GM10266 (cell line): ENCODE results near the gene DPP8.

Experiments
- DNase-seq: peaks from one replicate; pipeline ENCODE4 v3.0.0; 2012; ENCODE audit errors: extremely low spot score
- TF ChIP-seq, protein P1 (sequence below): IDR thresholded peaks from 2 replicates; pipeline ENCODE4 v1.5.1; 2012; ENCODE audit warnings: mild to moderate bottlenecking, low read depth; ENCODE audit not compliant: control insufficient read depth, insufficient read depth; ENCODE audit errors: missing control alignments

DPP8 gene

DNA sequence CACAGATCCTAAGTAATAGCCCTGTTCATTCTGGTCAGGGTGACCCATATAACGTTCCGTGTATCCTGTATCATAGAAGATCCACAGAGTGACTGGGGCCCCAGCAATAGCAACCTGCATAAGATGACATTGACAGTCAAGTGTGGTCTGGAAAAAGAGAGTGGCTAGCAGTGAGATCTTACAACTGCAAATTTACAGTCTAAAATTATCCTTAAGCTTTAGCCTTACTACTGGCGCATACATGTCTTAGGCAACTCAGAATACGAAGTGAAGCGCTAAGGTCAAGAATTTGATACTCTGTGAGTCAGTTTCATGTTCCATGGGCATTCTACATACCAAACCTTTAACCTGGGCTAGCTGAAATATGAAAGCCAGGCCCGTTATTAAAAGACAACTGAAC lies 65.5 kb downstream of the DPP8 start:
- DNase-seq, result no peak
- TF ChIP-seq, protein P1, sequence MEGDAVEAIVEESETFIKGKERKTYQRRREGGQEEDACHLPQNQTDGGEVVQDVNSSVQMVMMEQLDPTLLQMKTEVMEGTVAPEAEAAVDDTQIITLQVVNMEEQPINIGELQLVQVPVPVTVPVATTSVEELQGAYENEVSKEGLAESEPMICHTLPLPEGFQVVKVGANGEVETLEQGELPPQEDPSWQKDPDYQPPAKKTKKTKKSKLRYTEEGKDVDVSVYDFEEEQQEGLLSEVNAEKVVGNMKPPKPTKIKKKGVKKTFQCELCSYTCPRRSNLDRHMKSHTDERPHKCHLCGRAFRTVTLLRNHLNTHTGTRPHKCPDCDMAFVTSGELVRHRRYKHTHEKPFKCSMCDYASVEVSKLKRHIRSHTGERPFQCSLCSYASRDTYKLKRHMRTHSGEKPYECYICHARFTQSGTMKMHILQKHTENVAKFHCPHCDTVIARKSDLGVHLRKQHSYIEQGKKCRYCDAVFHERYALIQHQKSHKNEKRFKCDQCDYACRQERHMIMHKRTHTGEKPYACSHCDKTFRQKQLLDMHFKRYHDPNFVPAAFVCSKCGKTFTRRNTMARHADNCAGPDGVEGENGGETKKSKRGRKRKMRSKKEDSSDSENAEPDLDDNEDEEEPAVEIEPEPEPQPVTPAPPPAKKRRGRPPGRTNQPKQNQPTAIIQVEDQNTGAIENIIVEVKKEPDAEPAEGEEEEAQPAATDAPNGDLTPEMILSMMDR, result no peak

DNA sequence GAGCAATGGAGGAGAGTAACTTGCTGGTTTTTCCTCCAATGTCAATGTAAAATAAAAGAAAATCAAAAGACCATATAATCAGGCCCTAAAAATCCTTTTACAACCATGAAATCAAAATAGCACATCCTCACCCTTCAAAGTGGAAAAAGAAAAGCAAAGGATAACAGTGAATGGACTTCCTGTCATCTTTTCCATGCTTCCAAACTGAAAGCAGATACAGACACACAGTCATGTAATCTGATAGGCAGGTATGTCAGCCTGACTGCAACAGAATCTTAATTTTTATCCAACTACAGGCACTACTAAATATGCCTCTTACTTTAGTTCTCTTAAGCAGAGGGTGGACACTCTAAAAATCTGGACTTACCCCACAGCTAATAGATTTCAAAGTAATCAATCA lies 66.9 kb downstream of the DPP8 start:
- no peak for DNase-seq
- TF ChIP-seq, protein P1, result no peak

DNA sequence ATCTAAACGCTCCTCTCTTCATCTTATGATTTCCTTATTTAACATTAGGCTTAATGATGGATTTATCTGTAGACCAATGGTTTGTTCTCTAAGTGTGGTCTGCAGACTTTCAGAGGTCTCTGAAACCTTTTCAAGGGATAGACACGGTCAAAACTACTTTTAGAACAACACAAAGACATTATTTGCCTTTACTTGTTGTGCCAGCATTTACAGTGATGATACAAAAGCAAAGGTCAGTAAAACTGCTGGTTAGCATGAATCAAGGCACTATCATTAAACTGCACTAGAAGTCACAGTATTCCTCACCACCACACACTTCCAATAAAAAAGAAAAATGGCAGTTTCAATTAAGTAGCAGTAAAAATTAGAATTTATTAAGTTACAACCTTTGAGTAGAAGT lies 70.3 kb downstream of the DPP8 start:
- TF ChIP-seq, protein P1, result no peak

DNA sequence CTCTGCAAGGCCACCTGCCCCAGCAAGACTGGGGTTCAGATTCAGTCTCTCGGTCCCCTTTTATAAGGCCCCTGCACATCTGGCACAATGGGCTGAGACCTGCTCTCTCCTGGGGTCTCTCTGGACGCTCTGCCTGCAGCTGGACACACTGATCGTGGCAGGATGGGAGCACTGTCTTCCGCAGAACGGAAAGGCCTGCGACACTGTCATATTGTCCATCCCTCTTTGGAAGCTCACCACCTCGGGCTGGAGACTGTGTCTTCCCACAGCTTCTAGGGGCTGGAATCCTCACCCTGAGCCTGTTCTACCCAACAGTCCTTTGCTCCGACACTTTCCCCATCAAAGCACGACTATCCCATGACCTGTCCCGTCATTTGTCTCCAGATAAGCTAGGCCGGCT lies 83.3 kb downstream of the DPP8 start:
- TF ChIP-seq, protein P1, result no peak
- DNase-seq, result no peak

More for the DNA sequence above, 70.3 kb downstream of the DPP8 start:
- DNase-seq, result no peak

DNA sequence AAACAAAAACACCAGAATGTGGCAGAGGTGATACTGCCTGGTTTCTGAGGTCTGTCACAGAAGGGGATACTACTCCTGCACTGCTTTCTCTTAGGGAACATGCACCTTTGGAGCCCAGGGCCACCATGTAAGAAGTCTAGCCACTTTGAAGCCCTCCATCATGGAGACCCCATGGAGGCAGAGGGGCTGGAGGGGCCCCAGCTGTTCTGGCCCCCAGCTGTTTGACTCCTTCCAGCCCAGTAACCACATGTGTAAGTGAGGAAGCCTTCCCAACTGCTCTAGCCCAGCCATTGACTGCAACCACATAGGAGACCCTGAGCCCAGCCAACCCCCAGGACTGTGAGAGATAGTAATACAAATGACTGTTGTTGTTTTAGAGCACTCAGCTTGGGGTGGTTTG lies 85.8 kb downstream of the DPP8 start:
- DNase-seq, result no peak
- TF ChIP-seq, protein P1, result no peak

DNA sequence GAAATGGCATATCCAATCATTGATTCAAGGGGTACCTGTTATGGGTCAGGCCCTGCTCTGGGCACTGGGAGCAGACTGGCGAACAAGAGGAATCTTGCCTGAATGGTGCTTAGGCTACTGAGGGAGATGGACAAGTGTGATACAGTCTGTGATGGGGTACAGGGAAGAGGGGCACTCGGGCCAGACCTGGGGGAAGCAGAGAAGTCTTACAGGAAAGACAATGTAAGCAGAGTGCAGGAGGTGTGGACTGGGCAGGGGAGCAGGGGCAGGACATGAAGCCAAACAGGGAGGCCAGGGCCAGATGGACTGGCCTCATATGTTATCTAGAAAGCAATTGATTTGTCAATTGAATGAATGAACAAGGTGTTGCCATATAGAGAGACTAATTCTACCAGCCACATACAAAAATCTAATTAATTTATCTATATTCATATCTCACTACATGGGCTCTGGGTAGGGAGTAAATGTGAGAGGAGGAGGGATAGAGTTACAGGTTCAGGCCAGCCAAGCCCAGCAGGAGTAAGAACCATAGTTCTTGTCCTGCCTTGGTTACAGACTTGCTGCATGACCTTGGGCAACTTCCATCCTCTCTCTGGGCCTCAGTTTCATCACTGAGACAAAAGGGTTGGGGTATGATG lies 91.2 kb downstream of the DPP8 start:
- DNase-seq, result no peak
- TF ChIP-seq, protein P1, result no peak

DNA sequence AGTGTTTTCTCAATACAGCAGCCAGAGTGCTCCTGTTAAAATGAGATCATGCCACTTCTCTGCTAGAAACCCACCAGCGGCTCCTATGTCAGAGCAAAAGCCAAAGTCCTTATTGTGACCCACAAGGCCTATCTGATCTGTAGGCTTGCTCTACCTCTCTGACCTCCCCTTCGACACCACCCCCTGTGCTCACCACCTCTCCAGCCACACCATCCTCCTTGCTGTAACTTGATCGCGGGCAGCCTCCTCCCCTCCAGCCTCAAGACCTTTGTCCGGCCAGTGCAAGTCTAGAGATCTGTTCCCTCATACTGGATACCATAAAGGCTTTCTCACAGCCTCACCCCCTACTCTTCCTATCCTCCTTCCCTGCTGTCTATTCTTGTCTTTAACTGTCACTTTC lies 92.8 kb downstream of the DPP8 start:
- TF ChIP-seq, protein P1, result no peak
- no peak for DNase-seq
